ENCODE measurements around the gene ZNF524.

The ZNF524 gene

DNA sequence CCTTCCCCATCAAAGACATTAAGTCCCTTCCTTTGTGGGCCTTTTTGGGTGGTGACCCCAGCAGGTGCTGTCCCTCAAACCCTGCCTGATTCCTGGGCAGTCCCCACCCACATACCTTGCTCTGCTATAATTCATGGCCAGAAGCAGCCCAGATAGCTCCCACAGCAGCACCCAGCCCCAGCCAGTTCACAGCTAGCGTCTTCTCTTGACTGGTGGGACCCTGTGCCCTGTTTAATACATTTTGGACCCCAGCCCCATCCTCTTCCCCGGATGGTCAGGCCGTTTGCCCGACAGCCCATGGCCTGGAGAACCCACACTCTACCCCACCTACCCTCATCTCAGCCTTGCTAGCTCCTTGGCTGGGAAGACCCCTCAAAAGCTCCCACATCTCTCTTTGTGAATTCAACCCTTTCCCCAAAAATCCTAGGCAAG, 50.1 kb downstream of the ZNF524 start:
- FAIRE-seq (no peak), DNase-seq (ENCODE audit: insufficient read length, low spot score) (no peak)
- TF ChIP-seq POLR2A (IDR thresholded peaks at IDR 0.05; ENCODE audit: low read depth, low read length): no peak

DNA sequence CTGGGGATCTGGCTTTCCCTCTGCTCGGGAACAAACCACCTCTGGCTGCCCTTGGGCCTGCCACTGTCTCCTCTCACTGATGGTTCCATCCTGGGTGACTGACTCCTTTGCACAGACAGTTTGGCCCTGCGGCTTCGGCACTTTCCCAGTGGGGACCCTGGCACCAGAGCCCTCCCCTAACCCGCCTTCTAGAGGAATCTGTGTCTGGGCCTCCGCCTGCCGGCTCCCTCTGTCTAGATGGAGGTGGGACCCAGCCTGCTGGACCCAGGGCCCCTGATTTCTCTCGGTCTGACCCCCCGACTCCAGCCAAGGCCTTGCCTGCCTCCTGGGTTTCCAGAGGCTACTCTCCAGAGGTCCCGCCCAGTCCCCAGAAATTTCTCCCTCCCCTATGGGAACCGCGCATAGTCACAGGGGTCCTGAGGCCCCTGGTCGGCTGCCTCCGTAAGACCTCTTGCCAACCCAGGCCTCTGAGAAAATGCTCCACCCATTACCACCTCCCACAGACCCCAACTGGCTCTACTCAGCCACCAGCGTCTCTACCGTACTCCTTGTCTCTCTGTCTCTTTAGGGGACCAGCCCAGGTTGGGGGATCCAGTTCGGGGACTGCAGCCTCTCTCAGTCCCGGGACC, 50.6 kb downstream of the ZNF524 start:
- FAIRE-seq: no peak

DNA sequence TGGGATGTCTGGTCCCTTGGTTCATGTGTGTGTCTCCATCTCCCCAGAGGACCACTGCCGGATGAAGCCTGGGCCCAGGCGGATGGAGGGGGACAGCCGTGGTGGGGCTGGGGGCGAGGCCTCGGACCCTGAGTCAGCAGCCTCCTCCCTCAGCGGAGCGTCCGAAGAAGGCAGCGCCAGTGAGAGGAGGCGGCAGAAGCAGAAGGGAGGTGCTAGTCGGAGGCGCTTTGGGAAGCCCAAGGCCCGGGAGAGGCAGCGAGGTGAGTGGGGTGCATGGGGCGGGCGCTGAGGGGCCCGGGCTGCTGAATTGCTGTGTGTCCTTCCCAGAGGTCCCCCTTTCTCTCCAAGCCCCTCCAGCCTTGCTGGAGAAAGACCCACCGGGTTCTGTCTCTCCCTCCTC, 51.1 kb downstream of the ZNF524 start:
- TF ChIP-seq POLR2A (IDR thresholded peaks at IDR 0.05; ENCODE audit: low read depth, low read length): no peak
- DNase-seq (ENCODE audit: insufficient read length, low spot score) (no peak), FAIRE-seq (no peak)

More for the DNA sequence above, 50.6 kb downstream of the ZNF524 start:
- no peak for TF ChIP-seq POLR2A (IDR thresholded peaks at IDR 0.05; ENCODE audit: low read depth, low read length)
- no peak for DNase-seq (ENCODE audit: insufficient read length, low spot score)

DNA sequence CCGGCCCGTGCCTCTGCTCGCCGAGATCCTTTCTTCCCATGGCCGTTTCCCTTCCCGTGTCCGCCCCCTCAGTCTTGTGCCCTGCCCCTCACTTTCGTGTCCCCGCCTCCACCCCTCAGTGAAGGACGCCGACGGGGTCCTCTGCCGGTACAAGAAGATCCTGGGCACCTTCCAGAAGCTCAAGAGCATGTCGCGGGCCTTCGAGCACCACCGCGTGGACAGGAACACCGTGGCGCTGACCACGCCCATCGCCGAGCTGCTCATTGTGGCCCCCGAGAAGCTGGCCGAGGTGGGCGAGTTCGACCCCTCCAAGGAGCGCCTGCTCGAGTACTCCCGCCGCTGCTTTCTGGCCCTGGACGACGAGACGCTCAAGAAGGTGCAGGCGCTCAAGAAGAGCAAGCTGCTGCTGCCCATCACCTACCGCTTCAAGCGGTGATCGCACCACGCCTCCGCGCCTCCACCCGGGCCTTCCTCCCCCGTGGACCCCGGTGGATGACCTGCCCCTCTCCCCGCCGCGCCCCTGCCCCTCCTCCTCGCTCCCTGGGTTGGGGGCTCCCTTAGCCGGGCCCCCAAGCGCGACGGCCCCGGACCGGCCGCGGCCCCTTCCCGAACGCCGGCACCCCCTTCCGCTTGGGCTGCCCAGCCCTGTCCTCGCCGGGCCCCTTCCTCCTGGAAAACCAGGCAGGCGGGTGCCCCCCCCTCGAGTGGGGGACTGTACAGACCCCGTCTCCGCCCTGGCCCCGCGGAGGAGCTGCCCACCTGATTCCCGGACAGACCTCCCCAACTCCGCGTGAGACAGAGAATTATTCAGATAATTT, 52.4 kb downstream of the ZNF524 start:
- FAIRE-seq: no peak
- no peak for TF ChIP-seq POLR2A (IDR thresholded peaks at IDR 0.05; ENCODE audit: low read depth, low read length)
- no peak for DNase-seq (ENCODE audit: insufficient read length, low spot score)
